Endometrium (tissue), 2 donors: Measurements from ENCODE around the gene DCT.

Experiments used
- FAIRE-seq: peaks from 2 replicates; lab custom pipeline; 2012; peaks lifted over from hg19 to GRCh38; lab: Jason Lieb, UNC
- donor health status: control.
- donor health status: control.

DCT gene

GRCh38 chr13:94395860-94396259, 83.6 kb downstream of the DCT start:
- FAIRE-seq = no peak

DNA sequence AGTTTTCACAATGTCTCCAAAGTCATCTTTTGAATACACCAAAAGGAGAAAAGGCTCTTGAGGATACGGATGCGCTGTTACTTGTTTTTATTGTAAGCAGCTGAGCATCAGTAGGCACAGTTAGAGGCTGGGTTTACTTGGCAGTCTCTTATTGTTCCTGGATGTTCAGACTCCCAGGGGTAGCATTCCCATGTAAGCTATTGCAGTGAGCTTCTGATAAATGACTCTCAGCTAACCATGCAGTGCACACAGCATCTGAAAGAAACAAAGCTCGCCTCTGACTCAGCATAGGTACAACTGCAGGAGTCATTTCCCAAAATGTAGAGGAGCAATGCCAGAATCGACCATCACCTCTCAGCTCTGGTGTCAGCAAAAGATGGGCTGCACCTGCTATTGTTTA, 84.8 kb downstream of the DCT start:
- no peak for FAIRE-seq

GRCh38 chr13:94390881-94391280, 88.6 kb downstream of the DCT start:
- FAIRE-seq = no peak

GRCh38 chr13:94389604-94390351, 89.7 kb downstream of the DCT start:
- FAIRE-seq = no peak

DNA sequence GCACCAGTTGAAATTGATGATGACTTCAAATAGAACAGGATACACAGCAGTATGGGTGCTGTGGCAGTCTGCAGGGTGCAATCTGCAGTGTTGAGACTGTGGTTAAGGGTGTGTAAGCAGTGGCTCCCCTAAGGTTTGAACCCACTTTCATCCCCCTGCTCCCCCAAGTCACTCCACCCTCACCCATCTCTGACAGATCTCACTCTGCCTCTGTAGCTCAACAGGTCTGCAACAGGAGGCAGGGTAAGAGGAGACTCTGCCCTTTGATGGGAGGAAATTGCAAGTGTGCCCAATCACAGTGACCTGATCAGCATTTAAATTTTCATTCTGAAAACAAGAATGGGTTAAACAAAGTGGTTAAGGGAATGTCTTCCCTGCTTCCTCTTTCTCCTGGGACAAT, 92.4 kb downstream of the DCT start:
- FAIRE-seq = no peak
